A549 treated with ZK216348 at 1 μM for 4 hours (cell line): ENCODE data around the gene LINGO3. TPM values are rescaled to one million over a fixed set of nuclear protein-coding genes. Genes with fewer than 3 reads are reported as not detected.

ENCODE experiments used
- total RNA-seq: library from RNA; stranded (reverse); fragments of 200-300 nt; extraction: Qiagen RNA extraction; gene quantifications from 5 replicates; pipeline ENCODE4 v1.2.3, GENCODE V29; 2022; ENCODE audit warnings: low read depth

Gene LINGO3, protein sequence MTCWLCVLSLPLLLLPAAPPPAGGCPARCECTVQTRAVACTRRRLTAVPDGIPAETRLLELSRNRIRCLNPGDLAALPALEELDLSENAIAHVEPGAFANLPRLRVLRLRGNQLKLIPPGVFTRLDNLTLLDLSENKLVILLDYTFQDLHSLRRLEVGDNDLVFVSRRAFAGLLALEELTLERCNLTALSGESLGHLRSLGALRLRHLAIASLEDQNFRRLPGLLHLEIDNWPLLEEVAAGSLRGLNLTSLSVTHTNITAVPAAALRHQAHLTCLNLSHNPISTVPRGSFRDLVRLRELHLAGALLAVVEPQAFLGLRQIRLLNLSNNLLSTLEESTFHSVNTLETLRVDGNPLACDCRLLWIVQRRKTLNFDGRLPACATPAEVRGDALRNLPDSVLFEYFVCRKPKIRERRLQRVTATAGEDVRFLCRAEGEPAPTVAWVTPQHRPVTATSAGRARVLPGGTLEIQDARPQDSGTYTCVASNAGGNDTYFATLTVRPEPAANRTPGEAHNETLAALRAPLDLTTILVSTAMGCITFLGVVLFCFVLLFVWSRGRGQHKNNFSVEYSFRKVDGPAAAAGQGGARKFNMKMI
- total RNA-seq = not detected in 5 replicates

DNA sequence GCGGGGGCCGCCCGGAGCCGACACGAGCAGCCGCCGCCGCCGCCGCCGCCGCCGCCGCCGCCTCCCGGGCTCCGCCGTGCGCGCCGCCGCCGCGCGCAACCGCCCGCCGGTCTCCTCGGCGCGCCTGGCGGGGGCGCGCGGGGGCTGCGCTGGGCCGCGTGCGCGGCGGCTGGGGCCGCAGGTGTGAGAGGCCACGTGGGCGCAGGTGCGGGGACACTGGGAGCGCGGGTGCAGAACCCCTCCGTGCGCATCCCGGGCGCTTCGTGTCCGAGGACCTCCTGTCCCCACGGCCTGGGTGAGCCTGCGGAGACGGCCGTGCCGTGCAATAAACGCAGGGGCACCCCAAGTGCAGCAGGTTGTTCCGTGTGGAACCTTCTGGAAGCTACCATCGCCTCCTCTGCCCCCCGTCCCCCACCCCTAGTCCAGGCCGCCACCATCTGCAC, at the start of gene LINGO3:
TSS of gene LINGO3 (minus strand) at position 41 of the 443 bp plus-strand sequence. CDS start 16,378 bp downstream, outside the sequence.

DNA sequence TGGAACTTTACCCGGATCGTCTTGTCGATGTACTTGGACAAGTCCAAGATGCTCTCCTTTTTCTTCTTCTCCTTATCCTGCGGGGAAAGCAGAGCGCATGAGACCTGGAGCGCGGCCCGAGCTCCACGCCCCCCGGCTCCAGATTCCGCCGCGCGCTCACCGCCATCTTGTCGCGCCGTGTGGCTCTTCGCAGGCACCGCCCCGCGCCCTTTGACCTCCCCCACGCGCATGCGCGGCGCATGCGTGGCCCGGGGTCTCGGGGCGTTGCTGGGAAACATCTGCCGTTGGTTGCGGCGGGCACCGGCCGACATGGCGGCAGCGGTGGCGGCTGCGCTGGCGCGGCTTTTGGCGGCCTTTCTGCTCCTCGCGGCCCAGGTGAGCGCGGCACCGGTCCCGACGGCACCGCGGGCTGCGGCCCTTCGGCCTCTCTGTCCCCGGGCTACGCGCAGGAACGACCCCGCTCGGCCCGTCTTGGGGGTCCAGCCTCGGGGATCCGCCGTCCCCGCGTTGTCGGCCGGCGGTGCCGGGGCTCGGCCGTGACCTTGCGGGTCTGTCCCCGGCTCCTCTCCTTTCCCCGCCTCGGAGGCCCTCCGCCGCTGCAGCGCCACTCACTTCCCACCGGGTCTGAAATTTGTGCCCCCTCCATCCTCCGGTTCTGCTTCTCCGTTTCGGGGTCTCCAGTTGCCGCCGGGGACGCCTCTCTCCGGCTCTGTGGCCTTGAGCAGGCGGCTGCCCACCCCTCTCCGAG, 20.6 kb upstream of the LINGO3 start, which contains the start of the genes LSM7 and SPPL2B:
TSS of gene LSM7 (minus strand) at position 186 of the 748 bp plus-strand sequence. CDS start at position 166, 20 bp downstream.
TSS of gene SPPL2B (plus strand) at position 284 of the 748 bp plus-strand sequence. CDS start at position 310, 26 bp downstream.

DNA sequence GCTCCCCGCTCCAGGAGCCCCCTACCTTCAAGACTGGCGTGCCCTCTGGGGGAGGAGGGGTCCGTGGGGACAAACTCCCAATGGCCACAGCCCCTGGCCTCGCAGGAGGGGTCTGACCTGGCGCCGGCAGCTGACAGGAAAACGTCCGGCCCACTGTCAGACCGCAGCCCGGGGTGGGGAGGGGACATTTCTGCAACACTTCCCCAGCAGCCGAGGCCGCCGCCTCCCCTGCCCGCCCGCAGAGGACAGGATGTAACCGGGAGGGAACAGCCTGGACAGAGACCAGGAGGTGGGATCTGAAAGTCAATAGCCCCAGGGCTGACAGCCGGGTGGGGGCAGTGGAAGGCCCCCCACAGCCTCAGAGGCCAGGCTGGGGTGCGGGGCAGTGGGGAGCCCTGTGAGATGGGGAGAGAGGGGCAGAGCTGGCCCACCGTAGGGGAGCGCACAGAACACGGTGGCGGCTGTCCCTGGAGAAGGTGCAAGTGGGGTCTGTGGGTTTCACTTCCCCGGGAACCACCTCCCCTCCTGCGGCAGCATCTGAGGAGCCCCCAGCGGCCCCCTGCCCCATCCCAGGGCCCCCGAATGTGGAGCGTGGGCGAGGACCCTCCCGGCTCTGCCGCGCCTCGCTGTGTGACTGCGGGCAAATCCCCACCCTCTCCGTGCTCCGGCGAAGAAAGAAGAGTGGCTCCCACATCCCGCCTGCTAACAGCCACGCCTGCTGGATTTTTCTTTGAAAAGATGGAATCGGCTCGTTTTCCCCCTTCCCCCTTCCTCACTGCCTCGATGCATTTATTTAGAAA, 25.7 kb downstream of the LINGO3 start, which contains the start of gene PEAK3:
TSS of gene PEAK3 (minus strand) at position 114 of the 800 bp plus-strand sequence. CDS start 1,244 bp downstream, outside the sequence.

Other genes starting within 250 kb of the LINGO3 start
- 9.7 to 16.0 TPM (median 12.5 TPM) in 5 replicates for gene MOB3A, start 211.8 kb downstream of the LINGO3 start, total RNA-seq
- 0.42 to 1.8 TPM (median 0.70 TPM) in 4 of 5 replicates, not detected in the other for gene IZUMO4, start 211.2 kb downstream of the LINGO3 start, total RNA-seq
- gene AP3D1, start 156.6 kb downstream of the LINGO3 start, total RNA-seq = 43.3 to 77.0 TPM (median 72.5 TPM) in 5 replicates
- gene DOT1L, start 144.2 kb downstream of the LINGO3 start, total RNA-seq = 7.2 to 17.5 TPM (median 16.5 TPM) in 5 replicates
- gene PLEKHJ1, start 71.8 kb downstream of the LINGO3 start, total RNA-seq = 30.0 to 62.7 TPM (median 56.1 TPM) in 5 replicates
- 55.3 to 77.1 TPM (median 72.5 TPM) in 5 replicates for gene SF3A2, start 71.3 kb downstream of the LINGO3 start, total RNA-seq
- gene AMH, start 58.8 kb downstream of the LINGO3 start, total RNA-seq = 5.3 to 22.3 TPM (median 16.9 TPM) in 5 replicates
- 0.49 to 1.8 TPM (median 0.87 TPM) in 4 of 5 replicates, not detected in the other for gene JSRP1, start 51.7 kb downstream of the LINGO3 start, total RNA-seq
- 0.07 TPM in 1 of 5 replicates, not detected in the others for gene PEAK3, start 26.0 kb downstream of the LINGO3 start, total RNA-seq
- gene LSM7, start 20.4 kb upstream of the LINGO3 start, total RNA-seq = 135 to 172 TPM (median 154 TPM) in 5 replicates
- 8.3 to 27.9 TPM (median 21.2 TPM) in 5 replicates for gene SPPL2B, start 20.5 kb upstream of the LINGO3 start, total RNA-seq
- gene TMPRSS9, start 52.1 kb upstream of the LINGO3 start, total RNA-seq = 0.04 TPM in 1 of 5 replicates, not detected in the others
- 48.7 to 125 TPM (median 112 TPM) in 5 replicates for gene TIMM13, start 119.4 kb upstream of the LINGO3 start, total RNA-seq
- 51.1 to 89.2 TPM (median 88.5 TPM) in 5 replicates for gene LMNB2, start 148.8 kb upstream of the LINGO3 start, total RNA-seq
- 70.8 to 82.8 TPM (median 78.0 TPM) in 5 replicates for gene GADD45B, start 168.0 kb upstream of the LINGO3 start, total RNA-seq